B cell (primary cell): ENCODE data around the gene TFPT. TPM values are rescaled to one million over a fixed set of nuclear protein-coding genes. Genes with fewer than 3 reads are reported as not detected.
A peak's percentile ranks its signal among the peaks of the same experiment; 100 is the strongest.

Experiments used
- ATAC-seq: fragments of 200-7000 bp; cut with Tn5 transposase; one replicate; pipeline ENCODE4 v1.10.0; 2021; ENCODE audit warnings: low read depth, mild to moderate bottlenecking, moderate number of reproducible peaks, moderate library complexity
- CTCF ChIA-PET: fragments of 350-600 bp; sonication (Branson Sonifier 250); formaldehyde crosslinking; loops from one replicate; lab custom pipeline; 2021; ENCODE audit warnings: antibody characterized with exemption, inconsistent platforms; lab: Charles Lee
- POLR2A ChIA-PET: fragments of 350-600 bp; sonication (Branson Sonifier 250); formaldehyde crosslinking; loops from one replicate; lab custom pipeline; 2021; ENCODE audit warnings: antibody characterized with exemption; lab: Charles Lee
- DNase-seq: peaks from one replicate; pipeline ENCODE4 v3.0.0; 2013
- H2AFZ ChIP-seq: 2 replicates; pipeline ENCODE4 v1.6.1; 2012; ENCODE audit warnings: mild to moderate bottlenecking, low read depth, low read length; ENCODE audit not compliant: insufficient read depth, poor library complexity, severe bottlenecking
- H3K27ac ChIP-seq, 2 donors: 1 replicate in 1 of 2; 2 replicates in 1 of 2; pipeline ENCODE4 v1.5.1; 2012 to 2013; ENCODE audit warnings: low read length in 2 of 2, mild to moderate bottlenecking in 2 of 2, moderate library complexity in 1 of 2
- H3K27me3 ChIP-seq, 4 experiments: fragments of 200-600 bp in 1 of 4; sonication (generic) in 1 of 4; replicated peaks in 1 of 4; 1 replicate in 2 of 4; 2 replicates in 2 of 4; pipeline versions ENCODE4 v1.6.1 to v1.7.0; 2013 to 2016; ENCODE audit warnings: low read length in 3 of 4, mild to moderate bottlenecking in 2 of 4, mixed read lengths in 1 of 4, moderate library complexity in 1 of 4; ENCODE audit not compliant: insufficient read depth in 4 of 4, control insufficient read depth in 3 of 4; ENCODE audit errors: control extremely low read depth in 1 of 4
- H3K36me3 ChIP-seq, 2 experiments: replicated peaks in 1 of 2; 1 replicate in 1 of 2; 2 replicates in 1 of 2; pipeline versions ENCODE4 v1.6.1 to v1.7.1; 2013; ENCODE audit warnings: low read length in 1 of 2; ENCODE audit not compliant: insufficient read depth in 2 of 2, control insufficient read depth in 1 of 2; ENCODE audit errors: control extremely low read depth in 1 of 2, extremely low read depth in 1 of 2
- H3K4me1 ChIP-seq, 2 donors: fragments of 200-600 bp in 1 of 2; sonication (generic) in 1 of 2; 1 replicate in 1 of 2; 2 replicates in 1 of 2; pipeline versions ENCODE4 v1.5.1 to v1.6.1; 2013 to 2017; ENCODE audit warnings: low read length in 2 of 2; ENCODE audit not compliant: control insufficient read depth in 2 of 2, insufficient read depth in 2 of 2
- H3K4me2 ChIP-seq: replicated peaks from 2 replicates; pipeline ENCODE3; 2012; ENCODE audit warnings: mild to moderate bottlenecking, low read depth, low read length; ENCODE audit not compliant: poor library complexity, severe bottlenecking
- H3K4me3 ChIP-seq, 5 experiments: fragments of 200-600 bp in 1 of 5; sonication (generic) in 1 of 5; 1 replicate in 3 of 5; 2 replicates in 2 of 5; pipeline versions ENCODE4 v1.5.1 to v1.7.0; 2011 to 2016; ENCODE audit warnings: low read length in 4 of 5, mild to moderate bottlenecking in 4 of 5, low read depth in 2 of 5, control low read depth in 1 of 5, moderate library complexity in 1 of 5; ENCODE audit not compliant: insufficient read depth in 1 of 5; ENCODE audit errors: control extremely low read depth in 1 of 5, extremely low read depth in 1 of 5
- H3K79me2 ChIP-seq: fragments of 200-600 bp; sonication (generic); one replicate; pipeline ENCODE4 v1.6.0; 2016; ENCODE audit warnings: low read length; ENCODE audit not compliant: control insufficient read depth, insufficient read depth
- H3K9ac ChIP-seq: fragments of 200-600 bp; sonication (generic); 2 replicates; pipeline ENCODE4 v1.6.1; 2017; ENCODE audit warnings: mild to moderate bottlenecking, low read length, moderate library complexity
- H3K9me3 ChIP-seq, 3 donors: one replicate each; pipeline versions ENCODE4 v1.6.1 to v1.7.1; 2013; ENCODE audit warnings: low read length in 2 of 3; ENCODE audit not compliant: control insufficient read depth in 2 of 3, insufficient read depth in 1 of 3; ENCODE audit errors: control extremely low read depth in 1 of 3
- H4K20me1 ChIP-seq: 2 replicates; pipeline ENCODE4 v1.6.0; 2012; ENCODE audit warnings: mild to moderate bottlenecking, low read length; ENCODE audit not compliant: insufficient read depth, control insufficient read depth, poor library complexity, severe bottlenecking
- H3K27ac Mint-ChIP-seq: one replicate; pipeline ENCODE4 v1.8.0; 2021; ENCODE audit warnings: mixed read lengths
- H3K27me3 Mint-ChIP-seq: one replicate; pipeline ENCODE4 v1.8.0; 2021; ENCODE audit warnings: mixed read lengths
- H3K4me1 Mint-ChIP-seq: one replicate; pipeline ENCODE4 v1.8.0; 2021; ENCODE audit warnings: mixed read lengths
- H3K4me3 Mint-ChIP-seq: one replicate; pipeline ENCODE4 v1.8.0; 2021; ENCODE audit warnings: mixed read lengths
- H3K9me3 Mint-ChIP-seq: one replicate; pipeline ENCODE4 v1.8.0; 2022; ENCODE audit warnings: mixed read lengths; ENCODE audit not compliant: insufficient read depth
- CTCF ChIP-seq: fragments of 200-600 bp; IDR thresholded peaks from one replicate; pipeline ENCODE4 v1.8.0; 2022; ENCODE audit warnings: antibody characterized with exemption, mild to moderate bottlenecking
- EZH2 ChIP-seq: IDR thresholded peaks from 2 replicates; pipeline ENCODE4 v1.6.1; 2012; ENCODE audit warnings: borderline replicate concordance, low read depth, mild to moderate bottlenecking, moderate library complexity, low read length; ENCODE audit not compliant: insufficient read depth, poor library complexity, severe bottlenecking
- WGBS: methylation state at CpG from one replicate; pipeline ENCODE4 v1.1.5; 2013; ENCODE audit warnings: missing lambda C conversion rate; ENCODE audit not compliant: insufficient coverage; 5-methylcytosine and 5-hydroxymethylcytosine counted together
- intact Hi-C: fragments of 100-400 bp; cut with micrococcal nuclease; formaldehyde crosslinking; loops from one replicate; pipeline ENCODE4 v1.10.0; 2022
- polyA plus RNA-seq: library from polyadenylated mRNA; depleted of rRNA; stranded (reverse); fragments of >200 nt; gene quantifications from 2 replicates; pipeline ENCODE4 v1.2.3, GENCODE V29; 2012
- total RNA-seq, 2 donors: library from RNA; stranded (reverse); fragments of 120-200 nt in 1 of 2; gene quantifications; 1 replicate in 1 of 2; 2 replicates in 1 of 2; pipeline versions ENCODE4 v1.2.3 to v1.2.4, GENCODE V29; 2013 to 2022

Gene TFPT
- total and polyA plus RNA-seq, 2 donors (not counting 1 experiment from before 2014, with no cell fraction given), result 8.4 to 12.7 TPM

- TF ChIP-seq CTCF, result no peak
- no peak for TF ChIP-seq EZH2
These were observed 16.1 kb downstream of the TFPT start for GRCh38 chr19:54099190-54099902.

GRCh38 chr19:54096617-54097106 lies 18.8 kb downstream of the TFPT start:
- ChIA-PET POLR2A (no interaction called here), CTCF (no interaction called here)
- Histone ChIP-seq H3K9me3 (peaks cover 0 to 23% (median 0%) of the 10 kb centered on the region in 3 donors), H3K4me1 (peaks cover 15 to 16% of the 10 kb centered on the region in 2 donors), H2AFZ (peak overlapping the region; percentile 87), H3K4me2 (peak overlapping the region; percentile 77), H3K4me3 (peak overlapping the region in 2 of 5 experiments; percentile 37 to 50), H3K27ac (no peak overlapping the region), H3K79me2 (no peaks in the 10 kb centered on the region), H3K27me3 (peaks cover 0 to 34% (median 15%) of the 10 kb centered on the region in 4 experiments), H4K20me1 (no peaks in the 10 kb centered on the region), H3K9ac (peak overlapping the region; percentile 8), H3K36me3 (no peaks in the 10 kb centered on the region)
- intact Hi-C loops, result no loop called here
- Mint-ChIP-seq H3K4me1 (peaks cover 7% of the 10 kb centered on the region), H3K27ac (peak overlapping the region; percentile 7), H3K4me3 (peak overlapping the region; percentile 69), H3K9me3 (no peaks in the 10 kb centered on the region), H3K27me3 (peaks cover 18% of the 10 kb centered on the region)
- 3% methylated on average over 12 of the region's 14 CpGs for WGBS
- DNase-seq, result peak; percentile 56
- TF ChIP-seq EZH2 (no peak), CTCF (no peak)
- ATAC-seq, result peak; percentile 35

More at GRCh38 chr19:54099190-54099902, 16.1 kb downstream of the TFPT start:
- Mint-ChIP-seq H3K27ac (no peak overlapping the region), H3K9me3 (no peaks in the 10 kb centered on the region), H3K4me3 (no peak overlapping the region), H3K27me3 (peaks cover 8% of the 10 kb centered on the region), H3K4me1 (peaks cover 20% of the 10 kb centered on the region)
- POLR2A ChIA-PET, result no interaction called here
- H3K27ac ChIP-seq, result no peak overlapping the region
- no peak overlapping the region for H3K4me3 ChIP-seq
- H3K4me2 ChIP-seq, result no peak overlapping the region
- peaks cover 0 to 19% (median 0%) of the 10 kb centered on the region in 3 donors for H3K9me3 ChIP-seq
- DNase-seq (no peak), ATAC-seq (no peak)
- H3K9ac ChIP-seq, result no peak overlapping the region
- H2AFZ ChIP-seq, result no peak overlapping the region
- peaks cover 16% of the 10 kb centered on the region for H3K79me2 ChIP-seq
- CTCF ChIA-PET, result no interaction called here
- intact Hi-C loops, result no loop called here
- H3K27me3 ChIP-seq, result peaks cover 0 to 21% (median 12%) of the 10 kb centered on the region in 4 experiments
- no peaks in the 10 kb centered on the region for H4K20me1 ChIP-seq
- 97% methylated on average over 6 of the region's 12 CpGs for WGBS
- peaks cover 20 to 28% of the 10 kb centered on the region in 2 donors for H3K4me1 ChIP-seq
- no peaks in the 10 kb centered on the region for H3K36me3 ChIP-seq
